NCI-H187 (cell line): Measurements from ENCODE around the gene DEPDC5.

Experiments
- DNase-seq, 2 experiments: peaks; one replicate each; lab custom pipeline; 2025; lab: John Stamatoyannopoulos, UW

Gene DEPDC5

GRCh38 chr22:31925056-31925455 lies 171.2 kb downstream of the DEPDC5 start:
- DNase-seq = no peak

GRCh38 chr22:31926024-31926423 lies 172.2 kb downstream of the DEPDC5 start:
- DNase-seq = no peak

DNA sequence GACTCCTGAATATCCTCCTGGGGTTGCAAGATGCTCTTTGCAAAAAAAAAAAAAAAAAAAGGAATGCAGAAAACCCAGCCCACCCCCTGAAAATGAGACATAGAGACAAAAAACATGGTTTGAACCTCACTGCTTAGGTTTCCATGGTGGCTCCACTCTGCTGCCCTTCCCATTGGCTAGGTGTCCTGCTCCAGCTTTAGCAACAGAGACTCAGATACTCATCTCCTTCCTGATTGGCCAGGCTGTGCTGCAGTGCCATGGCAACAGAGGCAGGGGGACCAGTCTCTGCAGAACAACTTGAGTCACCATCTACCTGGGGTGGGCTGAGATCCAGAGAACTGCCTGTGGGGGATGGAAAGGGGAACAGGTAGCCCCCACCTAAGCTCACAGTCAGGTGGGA lies 173.2 kb downstream of the DEPDC5 start:
- DNase-seq = no peak

DNA sequence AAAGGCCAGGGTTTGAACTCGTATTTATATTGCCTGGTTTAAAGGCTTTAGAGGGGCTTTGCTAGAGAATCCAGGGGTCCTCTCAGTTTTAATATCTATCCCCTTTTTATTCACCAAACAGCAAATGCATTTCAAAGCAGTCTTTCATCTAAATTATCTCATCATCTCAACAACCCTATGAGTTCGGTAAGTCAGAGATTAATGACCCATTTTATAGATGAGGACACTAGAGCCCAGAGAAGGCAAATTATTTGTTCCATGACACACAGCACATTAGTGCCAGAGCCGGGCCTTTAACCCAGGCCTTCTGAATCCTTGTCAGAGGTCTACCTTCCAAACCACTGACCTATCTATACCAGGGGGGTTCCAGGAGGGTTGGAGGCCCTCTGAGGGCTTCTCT lies 173.7 kb downstream of the DEPDC5 start:
- DNase-seq = no peak

DNA sequence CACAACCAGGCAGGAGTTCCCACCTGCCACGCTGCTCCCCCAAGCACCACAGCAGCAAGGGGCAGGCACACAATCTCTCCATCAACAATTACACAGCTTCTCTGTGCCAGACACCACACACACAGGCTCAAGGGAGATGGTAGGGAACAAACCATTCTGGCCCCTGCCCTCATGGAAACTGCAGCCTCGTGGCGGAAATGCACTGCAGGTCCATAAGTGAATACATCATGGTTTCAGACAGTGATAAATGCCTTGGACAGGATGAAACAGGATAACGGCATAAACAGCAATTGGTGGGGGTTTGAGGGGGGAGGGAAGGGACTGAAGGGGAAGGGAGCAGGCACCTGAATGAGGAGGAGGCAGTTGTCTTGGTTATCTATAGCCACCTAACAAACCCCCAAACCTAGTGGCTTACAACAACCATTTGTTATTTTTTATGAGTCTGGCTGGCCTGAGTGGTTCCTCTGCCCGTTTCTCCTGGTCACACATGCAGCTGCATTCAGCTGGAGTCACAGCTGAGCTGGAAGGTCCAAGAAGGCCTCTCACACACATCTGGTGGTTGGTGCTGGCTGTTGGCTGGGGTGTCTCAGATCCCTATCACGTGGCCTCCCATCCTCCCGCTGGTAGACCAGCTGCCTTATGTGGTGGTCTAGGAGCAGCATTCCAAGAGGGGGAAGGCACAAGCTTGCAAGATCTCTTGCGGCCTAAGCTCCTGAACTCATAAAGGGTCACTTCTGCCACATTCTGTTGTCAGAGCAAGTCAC lies 175.5 kb downstream of the DEPDC5 start:
- DNase-seq = no peak

DNA sequence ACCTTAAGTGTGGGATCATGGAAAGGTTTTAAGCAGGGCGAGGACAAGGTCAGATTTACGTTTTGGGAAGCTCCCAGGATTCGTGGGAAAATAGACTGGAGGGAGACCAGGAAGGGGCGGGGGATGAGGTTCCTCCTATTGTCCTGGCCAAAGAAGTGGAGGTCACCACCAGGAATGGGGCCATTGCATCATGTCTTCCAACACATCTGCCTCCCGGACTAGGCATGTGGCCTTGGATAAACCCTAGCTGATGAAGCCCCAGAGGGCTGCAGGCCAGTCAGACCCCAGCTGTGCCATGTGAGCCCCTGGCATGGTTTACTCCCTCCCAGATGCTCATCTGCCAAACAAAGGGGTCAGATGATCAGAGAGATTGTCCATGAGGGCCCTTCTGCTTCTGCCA lies 179.0 kb downstream of the DEPDC5 start:
- no peak for DNase-seq

DNA sequence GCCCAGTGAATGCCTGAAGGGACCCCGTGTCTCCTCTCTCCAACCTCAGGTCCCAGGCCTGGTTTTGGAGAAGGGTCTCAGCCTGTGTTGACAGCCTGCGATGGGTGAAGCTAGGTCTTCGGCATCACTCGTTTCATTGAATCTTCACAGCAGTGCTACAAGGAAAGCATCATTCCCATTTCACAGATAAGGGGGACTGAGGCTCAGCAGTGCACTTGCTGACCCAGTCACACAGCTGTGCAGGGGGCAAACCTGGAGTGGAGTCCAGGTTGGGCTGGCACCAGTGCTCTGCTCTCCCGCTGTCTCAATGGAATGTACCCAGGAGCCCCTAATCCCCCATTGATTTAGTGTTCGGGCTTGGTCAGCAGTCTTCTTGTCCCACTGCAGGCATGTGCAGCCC lies 179.6 kb downstream of the DEPDC5 start:
- no peak for DNase-seq

DNA sequence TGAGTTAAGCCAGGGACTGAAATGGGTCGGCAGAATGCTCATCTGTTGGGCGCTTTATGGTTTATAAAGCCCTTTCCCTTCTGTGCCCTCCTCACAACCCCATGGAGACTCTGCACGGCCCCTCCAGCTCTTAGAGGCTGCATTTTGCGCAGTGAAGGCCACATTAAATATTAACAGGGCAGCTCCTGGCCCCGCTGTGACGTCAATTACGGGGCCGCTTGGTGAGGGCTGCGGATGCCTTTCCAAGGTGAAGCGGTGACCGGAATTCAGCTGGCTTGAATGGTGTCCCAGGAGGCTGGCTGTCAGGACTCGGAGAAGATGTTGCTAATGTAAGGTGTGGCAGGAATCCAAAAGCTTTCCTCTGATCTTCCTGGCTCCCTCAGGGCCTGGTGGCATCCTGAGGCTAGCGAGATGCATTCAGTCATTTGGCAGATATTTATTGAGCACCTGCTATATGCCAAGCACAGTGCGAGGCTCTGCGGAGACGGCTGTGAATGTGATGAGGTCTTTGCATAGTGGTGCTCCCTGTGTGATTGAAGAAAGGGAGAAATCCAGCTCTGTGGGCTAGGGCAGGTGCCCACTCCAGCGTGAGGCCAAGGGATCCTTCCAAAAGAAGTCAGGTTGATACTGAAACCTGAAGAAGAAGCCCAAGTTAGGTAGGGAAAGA lies 180.1 kb downstream of the DEPDC5 start:
- no peak for DNase-seq

DNA sequence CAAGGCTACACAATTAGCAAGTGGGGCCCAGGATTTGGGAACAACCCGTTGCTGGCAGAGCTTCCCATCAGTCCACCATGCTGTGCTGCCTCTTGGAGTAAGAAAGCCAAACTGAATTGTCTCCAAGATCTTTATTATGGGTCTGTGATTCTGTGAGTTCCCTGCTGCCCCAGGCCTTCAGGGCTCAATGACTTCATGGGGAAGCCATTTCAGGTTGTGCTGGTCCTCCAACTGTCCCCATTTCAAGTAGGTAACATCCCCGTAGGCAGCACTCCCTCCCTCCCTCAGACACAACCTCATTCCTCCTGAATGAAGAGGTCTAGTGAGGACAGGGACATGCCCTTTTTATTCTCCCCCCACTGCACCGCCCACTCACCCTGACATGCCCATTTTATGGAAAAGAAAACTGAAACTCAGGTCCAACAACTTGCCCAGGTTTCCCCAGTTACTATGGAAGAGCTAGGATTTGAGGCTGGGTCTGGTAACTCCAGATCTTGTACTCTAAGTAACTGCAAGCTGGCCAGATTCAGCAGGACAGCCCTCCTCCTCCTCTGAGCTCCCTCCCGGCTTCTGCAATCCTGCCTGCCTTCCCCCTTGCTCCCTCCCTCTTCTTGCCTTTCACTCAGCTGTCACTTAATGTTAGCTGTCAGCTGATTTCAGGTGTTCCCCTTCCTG lies 182.3 kb downstream of the DEPDC5 start:
- DNase-seq = no peak

DNA sequence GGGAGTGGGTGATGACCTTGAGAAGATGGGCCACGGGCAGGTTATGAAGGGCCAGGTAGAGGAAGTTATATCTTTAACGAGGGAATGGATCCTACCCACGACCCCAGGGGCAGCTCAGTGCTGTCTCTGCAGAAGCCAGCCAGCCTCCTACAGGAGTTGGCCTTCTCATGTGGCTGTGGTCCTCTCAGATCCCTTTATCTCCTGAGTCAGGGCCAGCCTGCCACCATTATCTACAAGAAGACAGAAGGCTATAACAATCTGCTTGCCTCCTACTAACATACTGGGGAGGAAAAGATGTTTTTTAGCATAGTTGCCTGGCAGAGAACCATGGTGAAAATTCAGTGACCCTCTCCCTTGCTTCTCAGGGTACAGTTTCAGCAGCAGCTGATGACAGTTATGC lies 183.5 kb downstream of the DEPDC5 start:
- no peak for DNase-seq

DNA sequence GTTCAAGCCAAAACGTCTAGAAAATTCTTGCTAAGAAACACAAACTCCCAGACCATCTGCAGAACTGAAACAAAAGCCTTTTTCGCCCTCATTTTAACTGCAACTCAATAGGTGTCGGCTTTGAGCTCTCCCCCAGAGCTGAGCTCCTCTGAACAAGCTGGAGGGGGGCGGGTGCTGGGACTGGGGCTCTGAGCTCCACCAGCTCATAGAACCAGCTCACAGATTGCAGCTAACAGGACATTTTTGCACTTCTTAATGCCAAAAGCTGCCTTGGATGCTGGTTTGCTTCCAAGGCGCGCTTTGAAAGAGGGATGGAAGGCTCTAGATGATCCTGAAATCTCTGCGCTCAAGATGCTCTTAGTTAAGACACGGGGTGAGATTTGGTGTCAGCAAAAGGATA lies 184.5 kb downstream of the DEPDC5 start:
- no peak for DNase-seq

GRCh38 chr22:31940506-31940905 lies 186.7 kb downstream of the DEPDC5 start:
- no peak for DNase-seq

- no peak for DNase-seq
Measured at GRCh38 chr22:31942091-31942490, 188.3 kb downstream of the DEPDC5 start.

- no peak for DNase-seq
Measured at GRCh38 chr22:31943206-31943977, 189.6 kb downstream of the DEPDC5 start.

DNA sequence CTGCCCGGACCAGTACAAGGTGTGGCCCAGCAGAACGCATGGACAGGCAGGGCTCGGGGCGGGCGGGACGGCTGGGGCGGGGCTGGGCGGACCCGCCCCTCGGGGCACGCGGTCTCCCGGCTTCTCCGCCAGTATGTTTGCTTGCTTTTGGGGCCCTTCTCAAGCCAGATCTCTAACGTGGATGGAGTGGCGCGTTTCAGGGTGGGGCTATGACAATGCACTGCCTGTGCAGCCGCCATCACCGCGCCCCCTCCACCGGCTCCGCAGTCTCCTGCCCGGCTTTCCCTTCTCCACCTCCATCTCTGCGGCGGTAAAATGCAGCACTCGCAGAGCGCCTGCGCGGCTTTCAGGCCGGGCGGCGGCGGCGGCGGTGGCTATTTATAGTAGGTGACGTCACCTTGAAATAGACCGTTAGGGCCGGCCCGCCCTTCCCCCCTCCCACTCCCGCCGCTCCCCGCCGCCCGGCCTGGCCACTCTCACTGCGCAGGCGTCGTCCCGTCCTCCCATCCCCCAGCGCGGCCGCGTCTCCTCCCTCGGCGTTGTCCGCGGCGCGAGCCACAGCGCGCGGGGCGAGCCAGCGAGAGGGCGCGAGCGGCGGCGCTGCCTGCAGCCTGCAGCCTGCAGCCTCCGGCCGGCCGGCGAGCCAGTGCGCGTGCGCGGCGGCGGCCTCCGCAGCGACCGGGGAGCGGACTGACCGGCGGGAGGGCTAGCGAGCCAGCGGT lies 190.3 kb downstream of the DEPDC5 start, which contains the start of gene YWHAH:
YWHAH (plus strand) TSS at position 558 of the 722 bp plus-strand sequence. CDS start 199 bp downstream, outside the sequence.
- peak; percentile 61 to 84 for DNase-seq

DNA sequence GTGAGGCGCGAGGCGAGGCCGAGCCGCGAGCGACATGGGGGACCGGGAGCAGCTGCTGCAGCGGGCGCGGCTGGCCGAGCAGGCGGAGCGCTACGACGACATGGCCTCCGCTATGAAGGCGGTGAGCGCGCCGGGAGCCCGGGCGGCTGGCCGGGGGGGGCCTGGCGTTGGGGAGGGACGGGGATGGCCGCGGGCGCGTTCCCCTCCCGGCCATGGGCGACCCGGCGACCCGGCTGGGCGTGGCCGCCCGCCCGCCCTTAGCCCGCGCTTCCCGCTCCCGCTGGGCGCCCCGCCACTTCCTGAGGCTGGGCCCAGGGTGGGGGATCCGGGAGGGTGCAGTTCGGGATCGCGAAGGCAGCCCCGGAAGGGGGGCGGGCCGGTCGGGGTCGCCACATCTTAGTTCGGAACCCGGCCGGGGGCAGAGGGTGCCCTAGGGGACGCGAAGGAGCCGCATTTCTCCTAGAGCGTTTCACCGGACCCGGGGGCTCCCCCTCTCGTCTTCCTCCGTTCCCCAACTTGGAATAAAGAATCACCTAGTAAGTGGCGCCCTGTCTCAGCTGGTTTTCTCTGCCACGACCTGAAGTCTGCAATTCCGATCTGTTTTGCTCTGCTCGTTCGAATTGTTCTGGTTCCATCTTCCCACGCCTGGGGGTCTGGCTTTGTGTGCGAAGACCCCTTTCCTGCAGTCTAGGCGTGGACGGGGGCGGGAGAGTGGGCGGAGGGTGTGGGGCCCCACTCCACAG lies 191.1 kb downstream of the DEPDC5 start:
- no peak for DNase-seq

DNA sequence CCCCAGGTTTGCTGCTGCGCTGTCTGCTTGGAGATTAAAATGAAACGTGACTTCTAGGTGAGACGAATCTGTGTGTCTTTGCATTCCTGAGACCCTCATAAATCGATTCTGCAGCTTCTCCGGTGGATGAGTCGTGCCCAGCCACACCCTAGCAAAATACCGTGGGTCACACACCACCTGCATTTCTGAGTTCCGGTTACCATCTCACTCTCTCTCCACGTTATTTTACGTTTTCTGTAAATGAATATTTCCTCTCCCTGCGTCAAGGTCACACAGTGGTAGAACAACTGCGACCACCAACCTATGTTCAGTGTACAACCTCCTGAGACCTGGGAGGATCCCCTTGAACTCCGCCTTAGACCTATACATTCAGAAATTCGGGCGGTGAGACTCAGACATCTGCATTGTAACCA lies 191.6 kb downstream of the DEPDC5 start:
- no peak for DNase-seq

DNA sequence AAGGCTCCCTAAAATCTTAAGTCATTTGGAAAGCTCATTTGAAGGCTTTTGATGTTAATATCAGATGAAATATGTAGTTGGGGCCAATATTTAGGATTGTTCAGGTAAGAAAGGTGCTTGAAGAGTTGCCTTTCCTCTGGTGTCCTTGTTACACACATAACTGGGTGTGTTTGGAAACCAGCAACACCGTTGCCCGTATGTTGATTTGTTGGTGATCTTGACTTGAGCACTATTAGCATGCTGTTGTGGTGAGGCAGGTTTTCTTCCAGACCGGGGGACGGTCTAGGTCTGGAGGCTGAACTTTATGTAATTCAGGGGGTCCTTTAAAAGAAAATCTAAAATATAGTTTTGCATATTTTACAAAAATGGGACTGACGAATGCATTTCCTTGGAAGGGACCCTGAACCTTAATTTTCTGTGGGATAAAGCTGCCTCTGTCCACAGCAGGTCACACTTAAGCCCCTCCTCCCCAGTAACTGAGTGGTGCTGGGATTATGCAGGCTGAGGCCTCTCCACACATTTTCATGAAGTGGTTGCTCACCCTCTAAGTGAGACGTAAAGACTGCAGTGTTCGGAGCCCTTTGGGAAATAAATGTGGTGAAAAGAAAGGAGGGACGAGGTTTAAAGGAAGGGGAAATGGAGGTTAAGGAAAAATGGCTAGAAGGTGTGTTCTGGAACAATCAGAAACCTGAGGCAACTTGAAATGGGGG lies 192.3 kb downstream of the DEPDC5 start:
- no peak for DNase-seq

GRCh38 chr22:31947296-31947695 lies 193.5 kb downstream of the DEPDC5 start:
- DNase-seq = no peak

DNA sequence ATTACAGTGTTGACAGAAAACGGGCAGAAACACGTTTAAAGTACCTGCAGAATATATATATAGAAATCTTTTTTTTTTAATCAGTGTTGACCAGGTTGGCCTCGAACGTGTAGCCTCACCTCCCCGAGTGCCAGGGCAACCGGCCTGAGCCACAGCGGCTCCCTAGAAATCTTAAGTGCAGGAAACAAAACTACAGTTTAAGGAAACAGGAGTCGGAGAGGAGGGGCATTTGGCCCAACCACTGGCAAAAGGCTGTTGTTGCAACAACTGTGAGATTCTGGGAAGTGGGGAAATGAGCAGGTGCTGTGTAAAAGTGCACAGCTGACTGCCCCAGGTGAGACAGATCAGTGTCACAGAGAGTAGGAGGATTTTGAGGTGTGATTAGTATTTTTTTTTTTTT lies 194.2 kb downstream of the DEPDC5 start:
- no peak for DNase-seq
